Activated naive CD8-positive, alpha-beta T cell (primary cell): ENCODE results near the gene BOC.

Experiments used
- H3K27ac Mint-ChIP-seq: one replicate; pipeline ENCODE4 v1.8.0; 2021; ENCODE audit warnings: mixed read lengths
- H3K27me3 Mint-ChIP-seq: one replicate; pipeline ENCODE4 v1.8.0; 2021; ENCODE audit warnings: mixed read lengths
- H3K36me3 Mint-ChIP-seq: one replicate; pipeline ENCODE4 v1.8.0; 2021; ENCODE audit warnings: mixed read lengths
- H3K4me1 Mint-ChIP-seq: one replicate; pipeline ENCODE4 v1.8.0; 2021; ENCODE audit warnings: low read depth, mixed read lengths
- H3K4me3 Mint-ChIP-seq: one replicate; pipeline ENCODE4 v1.8.0; 2021; ENCODE audit warnings: mild to moderate bottlenecking, mixed read lengths
- H3K9me3 Mint-ChIP-seq: one replicate; pipeline ENCODE4 v1.8.0; 2021; ENCODE audit warnings: low read depth, mixed read lengths

Gene BOC

GRCh38 chr3:113272385-113272779 is 61.0 kb downstream of the BOC start:
- H3K9me3 Mint-ChIP-seq: no peaks in the 10 kb centered on the region
- peaks cover 7% of the 10 kb centered on the region for H3K4me1 Mint-ChIP-seq
- H3K27me3 Mint-ChIP-seq: no peaks in the 10 kb centered on the region
- H3K4me3 Mint-ChIP-seq: no peak overlapping the region
- H3K36me3 Mint-ChIP-seq: no peaks in the 10 kb centered on the region
- H3K27ac Mint-ChIP-seq: no peak overlapping the region

DNA sequence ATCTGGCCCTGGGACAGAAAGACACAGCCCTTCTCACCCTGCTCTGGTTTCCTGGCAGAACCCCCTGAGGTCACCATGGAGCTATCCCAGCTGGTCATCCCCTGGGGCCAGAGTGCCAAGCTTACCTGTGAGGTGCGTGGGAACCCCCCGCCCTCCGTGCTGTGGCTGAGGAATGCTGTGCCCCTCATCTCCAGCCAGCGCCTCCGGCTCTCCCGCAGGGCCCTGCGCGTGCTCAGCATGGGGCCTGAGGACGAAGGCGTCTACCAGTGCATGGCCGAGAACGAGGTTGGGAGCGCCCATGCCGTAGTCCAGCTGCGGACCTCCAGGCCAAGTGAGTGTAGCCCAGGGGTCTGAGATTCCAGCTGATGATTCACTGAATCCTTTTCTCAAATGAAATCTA is 61.7 kb downstream of the BOC start:
- peaks cover 7% of the 10 kb centered on the region for H3K4me1 Mint-ChIP-seq
- H3K27ac Mint-ChIP-seq: no peak overlapping the region
- H3K36me3 Mint-ChIP-seq: no peaks in the 10 kb centered on the region
- peaks cover 1% of the 10 kb centered on the region for H3K27me3 Mint-ChIP-seq
- no peaks in the 10 kb centered on the region for H3K9me3 Mint-ChIP-seq
- no peak overlapping the region for H3K4me3 Mint-ChIP-seq

GRCh38 chr3:113273604-113274378 is 62.4 kb downstream of the BOC start:
- Mint-ChIP-seq H3K36me3 (no peaks in the 10 kb centered on the region), H3K4me1 (peaks cover 7% of the 10 kb centered on the region), H3K9me3 (no peaks in the 10 kb centered on the region), H3K27me3 (peaks cover 1% of the 10 kb centered on the region), H3K27ac (no peak overlapping the region), H3K4me3 (no peak overlapping the region)

DNA sequence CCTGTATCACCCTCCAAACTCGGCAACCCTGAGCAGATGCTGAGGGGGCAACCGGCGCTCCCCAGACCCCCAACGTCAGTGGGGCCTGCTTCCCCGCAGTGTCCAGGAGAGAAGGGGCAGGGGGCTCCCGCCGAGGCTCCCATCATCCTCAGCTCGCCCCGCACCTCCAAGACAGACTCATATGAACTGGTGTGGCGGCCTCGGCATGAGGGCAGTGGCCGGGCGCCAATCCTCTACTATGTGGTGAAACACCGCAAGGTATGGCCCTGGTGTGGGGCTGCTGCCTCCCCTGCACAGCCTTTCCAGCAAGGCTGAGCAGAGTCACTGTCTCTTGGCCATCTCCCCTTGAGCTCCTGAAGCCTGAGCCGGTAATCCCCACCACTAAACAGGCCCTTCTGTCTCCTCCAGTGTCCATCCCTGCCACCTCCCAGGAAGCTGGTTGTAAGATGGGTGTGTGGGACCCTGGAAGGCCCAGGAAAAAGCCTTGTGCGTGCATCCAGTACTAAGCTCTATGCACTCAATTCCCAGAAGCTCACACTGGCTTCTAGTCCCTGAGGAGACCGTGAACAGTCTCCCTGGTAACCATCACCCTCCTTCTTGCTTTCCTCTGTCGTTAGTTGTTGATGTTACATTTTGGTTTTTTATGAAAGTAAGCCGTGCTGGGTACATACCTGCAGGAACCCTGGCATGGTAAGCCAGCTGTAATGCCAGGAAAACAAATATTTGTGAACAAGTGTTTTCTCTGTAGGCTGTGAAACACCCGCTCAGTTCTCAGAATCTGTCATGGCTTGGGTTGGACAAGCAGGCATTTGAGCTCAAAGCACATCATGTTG is 63.3 kb downstream of the BOC start:
- Mint-ChIP-seq H3K4me1 (peaks cover 7% of the 10 kb centered on the region), H3K9me3 (no peaks in the 10 kb centered on the region), H3K4me3 (no peak overlapping the region), H3K36me3 (no peaks in the 10 kb centered on the region), H3K27ac (no peak overlapping the region), H3K27me3 (peaks cover 1% of the 10 kb centered on the region)

DNA sequence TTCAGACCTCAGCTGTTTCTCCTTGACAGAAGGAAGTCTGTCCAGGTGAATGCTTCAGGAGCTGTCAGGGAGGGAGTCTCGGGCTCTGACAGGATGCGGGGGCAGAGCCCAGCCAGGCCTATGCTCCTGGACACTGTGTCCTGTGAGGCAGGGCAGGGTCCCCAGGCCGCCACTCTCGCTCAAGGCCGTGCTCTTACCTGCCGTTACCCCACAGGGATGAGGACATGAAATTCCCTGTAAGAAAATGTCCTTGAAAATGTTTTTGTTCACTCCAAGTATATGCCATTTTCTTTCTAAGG is 63.9 kb downstream of the BOC start:
- no peaks in the 10 kb centered on the region for H3K9me3 Mint-ChIP-seq
- no peak overlapping the region for H3K27ac Mint-ChIP-seq
- no peaks in the 10 kb centered on the region for H3K36me3 Mint-ChIP-seq
- H3K4me3 Mint-ChIP-seq: no peak overlapping the region
- peaks cover 1% of the 10 kb centered on the region for H3K27me3 Mint-ChIP-seq
- peaks cover 7% of the 10 kb centered on the region for H3K4me1 Mint-ChIP-seq

- Mint-ChIP-seq H3K36me3 (no peaks in the 10 kb centered on the region), H3K27ac (no peak overlapping the region), H3K27me3 (peaks cover 4% of the 10 kb centered on the region), H3K9me3 (no peaks in the 10 kb centered on the region), H3K4me3 (no peak overlapping the region), H3K4me1 (peaks cover 7% of the 10 kb centered on the region)
These were observed 64.2 kb downstream of the BOC start for GRCh38 chr3:113275583-113275928.

DNA sequence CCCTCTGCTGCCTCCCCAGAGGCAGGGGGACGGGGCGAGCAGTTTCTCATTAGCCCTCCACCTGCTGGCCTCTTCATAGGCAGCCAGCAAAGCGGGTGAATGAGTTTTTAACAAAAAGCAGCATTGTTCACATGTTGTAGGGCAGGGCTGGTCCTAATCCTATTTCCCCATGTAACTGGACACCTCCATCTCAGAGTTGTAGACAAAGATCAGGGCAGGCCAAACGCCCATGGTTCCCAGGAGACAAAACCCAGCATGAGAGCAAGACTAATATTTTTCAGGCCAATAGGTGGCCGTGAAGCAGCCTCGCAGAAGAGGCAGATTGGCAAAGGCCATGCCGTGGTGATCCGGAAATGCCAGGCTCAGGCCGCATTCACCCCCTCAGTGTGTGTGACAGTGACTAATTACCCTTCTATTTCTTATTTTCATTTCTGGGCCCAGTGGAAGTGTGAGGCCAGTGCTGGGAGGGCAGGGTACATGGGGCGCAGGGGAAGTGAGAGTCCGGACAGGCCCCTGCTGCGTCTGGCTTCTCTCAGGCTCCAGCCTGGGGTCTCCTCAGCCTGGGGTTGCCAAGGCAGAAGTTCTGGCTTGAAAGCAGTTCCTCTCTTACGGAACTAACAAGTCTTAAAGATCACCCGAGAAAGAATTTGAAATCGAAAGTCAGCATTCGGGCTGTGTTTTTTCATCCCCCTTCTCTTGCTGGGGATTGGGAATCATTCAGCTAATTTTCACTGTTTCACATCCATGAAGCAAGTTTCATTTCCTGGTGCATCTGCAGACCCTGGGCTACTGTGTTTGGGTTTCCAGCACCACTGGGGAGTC is 64.8 kb downstream of the BOC start:
- no peaks in the 10 kb centered on the region for H3K9me3 Mint-ChIP-seq

GRCh38 chr3:113276751-113277080 is 65.4 kb downstream of the BOC start:
- Mint-ChIP-seq H3K27me3 (peaks cover 4% of the 10 kb centered on the region), H3K9me3 (no peaks in the 10 kb centered on the region), H3K27ac (no peak overlapping the region), H3K4me3 (no peak overlapping the region), H3K4me1 (peaks cover 7% of the 10 kb centered on the region), H3K36me3 (no peaks in the 10 kb centered on the region)

More for the DNA sequence above, 64.8 kb downstream of the BOC start:
- no peaks in the 10 kb centered on the region for H3K36me3 Mint-ChIP-seq
- no peak overlapping the region for H3K4me3 Mint-ChIP-seq
- peaks cover 7% of the 10 kb centered on the region for H3K4me1 Mint-ChIP-seq
- H3K27ac Mint-ChIP-seq: no peak overlapping the region
- H3K27me3 Mint-ChIP-seq: peaks cover 4% of the 10 kb centered on the region

DNA sequence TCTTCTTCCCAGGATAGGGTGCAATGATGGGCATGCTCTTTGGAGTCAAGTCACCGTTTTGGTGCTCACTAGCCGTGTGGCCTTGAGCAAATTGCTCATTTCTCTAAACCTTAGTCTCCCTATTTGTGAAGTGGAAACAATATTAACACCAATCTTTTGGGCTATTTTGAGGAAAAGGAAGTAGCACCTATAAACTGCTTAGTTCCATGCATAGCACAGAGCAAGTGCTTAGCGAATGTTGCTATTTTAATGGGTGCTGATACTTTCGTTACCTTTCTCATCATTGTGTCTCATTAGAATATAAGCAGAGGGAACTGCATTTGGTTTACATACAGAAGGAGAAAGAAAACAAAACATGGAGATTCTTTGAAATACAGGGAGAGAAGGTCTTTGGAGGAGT is 66.1 kb downstream of the BOC start:
- no peaks in the 10 kb centered on the region for H3K9me3 Mint-ChIP-seq
- peaks cover 4% of the 10 kb centered on the region for H3K27me3 Mint-ChIP-seq
- H3K36me3 Mint-ChIP-seq: no peaks in the 10 kb centered on the region
- H3K27ac Mint-ChIP-seq: no peak overlapping the region
- H3K4me3 Mint-ChIP-seq: no peak overlapping the region
- H3K4me1 Mint-ChIP-seq: peaks cover 7% of the 10 kb centered on the region

DNA sequence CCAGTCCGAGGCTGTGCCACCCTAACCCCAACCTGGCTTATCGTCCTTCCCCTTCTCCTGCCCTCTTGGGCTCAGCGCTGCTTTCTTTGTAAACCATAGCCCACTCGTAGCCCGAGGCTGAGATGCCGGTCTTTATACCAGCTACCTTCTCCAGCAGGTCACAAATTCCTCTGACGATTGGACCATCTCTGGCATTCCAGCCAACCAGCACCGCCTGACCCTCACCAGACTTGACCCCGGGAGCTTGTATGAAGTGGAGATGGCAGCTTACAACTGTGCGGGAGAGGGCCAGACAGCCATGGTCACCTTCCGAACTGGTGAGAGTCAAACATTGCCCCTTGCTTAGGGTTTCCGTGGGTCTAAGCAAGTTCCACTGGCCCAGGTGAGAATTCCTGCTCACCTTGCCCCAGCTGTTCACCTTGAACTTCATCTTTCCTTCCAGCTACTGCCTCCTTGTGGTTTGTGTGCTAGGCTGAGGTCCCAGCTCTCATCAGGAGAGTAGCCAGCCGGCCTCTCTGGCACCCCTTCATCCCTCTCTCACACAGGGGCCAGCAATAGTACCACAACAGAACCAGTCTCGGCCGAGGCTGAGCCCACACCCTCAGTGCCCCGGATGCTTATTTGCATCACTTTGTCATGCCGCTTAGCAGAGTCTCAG is 66.7 kb downstream of the BOC start:
- Mint-ChIP-seq H3K27ac (no peak overlapping the region), H3K4me1 (peaks cover 7% of the 10 kb centered on the region), H3K4me3 (no peak overlapping the region), H3K36me3 (no peaks in the 10 kb centered on the region), H3K9me3 (no peaks in the 10 kb centered on the region), H3K27me3 (peaks cover 4% of the 10 kb centered on the region)

DNA sequence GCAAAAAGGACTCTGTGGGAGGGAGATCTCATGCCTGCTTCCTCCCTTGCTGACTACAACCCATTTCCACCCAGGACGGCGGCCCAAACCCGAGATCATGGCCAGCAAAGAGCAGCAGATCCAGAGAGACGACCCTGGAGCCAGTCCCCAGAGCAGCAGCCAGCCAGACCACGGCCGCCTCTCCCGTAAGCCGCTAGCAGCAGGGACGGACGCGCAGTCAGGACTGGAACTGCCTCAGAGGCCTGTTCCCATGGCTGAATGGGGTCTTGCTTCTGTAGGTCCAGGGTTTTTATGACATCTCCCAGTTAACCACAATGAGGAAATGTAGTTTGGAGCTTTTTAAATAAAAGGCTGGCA is 67.2 kb downstream of the BOC start:
- H3K27ac Mint-ChIP-seq: no peak overlapping the region
- H3K4me3 Mint-ChIP-seq: no peak overlapping the region
- peaks cover 4% of the 10 kb centered on the region for H3K27me3 Mint-ChIP-seq
- H3K36me3 Mint-ChIP-seq: no peaks in the 10 kb centered on the region
- H3K9me3 Mint-ChIP-seq: no peaks in the 10 kb centered on the region
- H3K4me1 Mint-ChIP-seq: peaks cover 7% of the 10 kb centered on the region

GRCh38 chr3:113279686-113280085 is 68.3 kb downstream of the BOC start:
- Mint-ChIP-seq H3K36me3 (no peaks in the 10 kb centered on the region), H3K9me3 (no peaks in the 10 kb centered on the region), H3K27me3 (peaks cover 4% of the 10 kb centered on the region), H3K4me1 (peaks cover 7% of the 10 kb centered on the region), H3K27ac (no peak overlapping the region), H3K4me3 (no peak overlapping the region)

DNA sequence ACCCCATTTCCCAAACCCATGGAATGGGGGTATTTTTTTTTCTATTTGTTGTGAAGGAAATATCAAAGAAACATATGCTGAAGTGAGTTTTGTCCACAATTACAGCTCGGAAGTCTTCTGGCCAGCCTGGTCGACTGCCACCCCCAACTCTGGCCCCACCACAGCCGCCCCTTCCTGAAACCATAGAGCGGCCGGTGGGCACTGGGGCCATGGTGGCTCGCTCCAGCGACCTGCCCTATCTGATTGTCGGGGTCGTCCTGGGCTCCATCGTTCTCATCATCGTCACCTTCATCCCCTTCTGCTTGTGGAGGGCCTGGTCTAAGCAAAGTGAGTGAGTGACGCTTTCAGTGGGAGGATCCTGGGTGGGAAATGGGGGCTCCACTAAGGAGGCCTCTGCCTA is 71.9 kb downstream of the BOC start:
- Mint-ChIP-seq H3K9me3 (no peaks in the 10 kb centered on the region), H3K27me3 (peaks cover 3% of the 10 kb centered on the region), H3K36me3 (no peaks in the 10 kb centered on the region), H3K4me1 (no peaks in the 10 kb centered on the region), H3K27ac (no peak overlapping the region), H3K4me3 (no peak overlapping the region)

GRCh38 chr3:113284453-113285050 is 73.2 kb downstream of the BOC start:
- no peaks in the 10 kb centered on the region for H3K9me3 Mint-ChIP-seq
- H3K36me3 Mint-ChIP-seq: no peaks in the 10 kb centered on the region
- H3K4me1 Mint-ChIP-seq: no peaks in the 10 kb centered on the region
- H3K4me3 Mint-ChIP-seq: no peak overlapping the region
- no peak overlapping the region for H3K27ac Mint-ChIP-seq
- H3K27me3 Mint-ChIP-seq: peaks cover 3% of the 10 kb centered on the region

DNA sequence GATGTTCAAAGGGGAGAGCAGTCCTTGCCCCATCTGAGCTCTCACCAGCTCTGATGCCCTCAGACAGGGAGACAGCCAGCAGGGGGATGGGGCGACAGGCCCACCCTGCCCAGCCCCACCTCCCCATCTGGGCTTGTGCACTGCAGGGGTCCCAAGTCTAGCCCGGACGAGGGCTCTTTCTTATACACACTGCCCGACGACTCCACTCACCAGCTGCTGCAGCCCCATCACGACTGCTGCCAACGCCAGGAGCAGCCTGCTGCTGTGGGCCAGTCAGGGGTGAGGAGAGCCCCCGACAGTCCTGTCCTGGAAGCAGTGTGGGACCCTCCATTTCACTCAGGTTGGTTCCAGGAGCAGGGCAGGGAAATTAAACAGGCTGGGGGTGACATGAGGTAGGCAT is 73.9 kb downstream of the BOC start:
- Mint-ChIP-seq H3K27ac (no peak overlapping the region), H3K9me3 (no peaks in the 10 kb centered on the region), H3K4me3 (no peak overlapping the region), H3K4me1 (no peaks in the 10 kb centered on the region), H3K27me3 (peaks cover 3% of the 10 kb centered on the region), H3K36me3 (no peaks in the 10 kb centered on the region)
